Ecto neural progenitor cell (in vitro differentiated cells): Measurements from ENCODE around the gene TMEM114.
A peak's percentile ranks its signal among the peaks of the same experiment; 100 is the strongest.

Source experiments
- DNase-seq: peaks from one replicate; pipeline ENCODE4 v3.0.0-alpha.2; 2018; ENCODE audit warnings: low spot score

Gene TMEM114

GRCh38 chr16:8589900-8590688, at the start of gene TMEM114:
Gene TMEM114, minus strand, starts transcription at chr16:8590511. Its CDS starts 673 bp downstream, at chr16:8589838.
- DNase-seq, result peak; percentile 69

DNA sequence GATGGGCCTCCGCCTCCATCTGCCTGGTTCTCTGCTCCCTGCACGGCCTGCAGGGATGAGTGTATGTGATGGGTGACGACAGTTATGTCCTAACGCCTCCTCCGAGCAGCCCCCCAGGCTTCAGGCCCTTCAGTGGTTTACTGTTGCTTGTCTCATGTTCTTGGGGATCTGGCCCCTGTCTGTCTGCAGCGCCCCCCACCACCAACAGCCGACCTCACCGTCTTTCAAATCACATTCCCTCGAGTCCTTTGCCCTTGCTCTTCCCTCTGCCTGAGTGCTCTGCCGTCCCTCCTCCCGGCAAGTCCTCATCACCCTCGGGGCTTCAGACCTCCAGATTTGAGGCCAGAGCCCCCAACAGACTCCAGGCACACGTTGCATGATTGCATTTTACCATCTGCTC, 49.4 kb upstream of the TMEM114 start:
- DNase-seq, result no peak

DNA sequence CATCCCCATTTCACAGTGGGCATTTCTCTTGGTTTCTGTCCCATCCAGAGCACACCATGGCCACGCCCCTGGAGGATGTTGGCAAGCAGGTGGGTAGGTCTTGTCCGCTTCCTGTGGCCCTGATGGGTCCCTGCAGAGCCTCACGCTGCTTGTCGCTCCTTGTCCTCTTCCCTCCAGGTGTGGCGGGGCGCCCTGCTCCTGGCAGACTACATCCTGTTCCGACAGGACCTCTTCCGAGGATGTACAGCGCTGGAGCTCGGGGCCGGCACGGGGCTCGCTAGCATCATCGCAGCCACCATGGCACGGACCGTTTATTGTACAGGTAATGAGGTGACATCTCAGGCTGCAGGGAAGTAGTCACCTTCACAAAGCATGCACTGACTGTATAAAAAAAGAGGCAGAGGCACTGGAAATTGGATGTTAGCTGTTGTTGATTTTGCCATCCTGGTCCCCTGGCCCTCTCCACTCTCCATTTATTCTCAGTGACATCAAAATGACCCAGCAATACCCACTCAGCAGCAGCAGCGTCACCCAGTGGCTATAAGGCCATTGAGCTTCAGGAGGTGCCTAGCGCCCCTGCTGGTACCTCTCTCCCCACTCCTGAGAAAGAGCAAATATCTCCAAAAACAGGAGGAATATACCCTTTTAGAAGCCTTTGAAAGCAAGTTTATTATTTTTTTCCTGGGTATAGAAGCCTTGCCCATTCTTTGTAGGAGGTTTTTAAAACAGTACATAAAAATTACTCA, 44.9 kb upstream of the TMEM114 start:
- peak; percentile 71 for DNase-seq

DNA sequence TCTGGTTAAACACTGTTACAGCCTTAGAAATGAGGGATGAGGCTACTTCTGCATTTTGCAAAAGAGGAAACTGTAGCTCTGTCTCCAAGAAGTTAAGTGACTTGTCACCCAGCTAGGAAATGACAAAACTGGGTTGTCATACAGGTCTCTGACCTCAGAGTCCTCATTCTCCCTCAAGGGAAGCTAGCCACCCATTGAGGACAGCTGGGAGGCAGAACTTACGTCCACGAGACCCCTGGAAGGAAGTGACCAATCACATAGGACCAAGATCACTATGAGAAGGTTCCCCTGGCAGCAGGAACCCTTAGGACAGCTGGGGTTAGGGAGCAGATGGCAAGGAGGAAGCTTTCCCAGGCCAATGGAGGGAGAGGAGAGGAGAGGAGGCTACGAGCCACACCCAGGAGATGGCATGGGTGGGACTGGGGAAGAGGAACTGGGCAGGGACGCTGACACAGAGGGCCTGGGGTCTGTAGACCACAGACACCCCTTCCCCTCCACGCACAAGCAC, 42.4 kb upstream of the TMEM114 start:
- DNase-seq, result no peak

GRCh38 chr16:8631818-8632465, 41.6 kb upstream of the TMEM114 start:
- DNase-seq, result no peak

GRCh38 chr16:8631373-8631772, 41.1 kb upstream of the TMEM114 start:
- DNase-seq, result no peak

DNA sequence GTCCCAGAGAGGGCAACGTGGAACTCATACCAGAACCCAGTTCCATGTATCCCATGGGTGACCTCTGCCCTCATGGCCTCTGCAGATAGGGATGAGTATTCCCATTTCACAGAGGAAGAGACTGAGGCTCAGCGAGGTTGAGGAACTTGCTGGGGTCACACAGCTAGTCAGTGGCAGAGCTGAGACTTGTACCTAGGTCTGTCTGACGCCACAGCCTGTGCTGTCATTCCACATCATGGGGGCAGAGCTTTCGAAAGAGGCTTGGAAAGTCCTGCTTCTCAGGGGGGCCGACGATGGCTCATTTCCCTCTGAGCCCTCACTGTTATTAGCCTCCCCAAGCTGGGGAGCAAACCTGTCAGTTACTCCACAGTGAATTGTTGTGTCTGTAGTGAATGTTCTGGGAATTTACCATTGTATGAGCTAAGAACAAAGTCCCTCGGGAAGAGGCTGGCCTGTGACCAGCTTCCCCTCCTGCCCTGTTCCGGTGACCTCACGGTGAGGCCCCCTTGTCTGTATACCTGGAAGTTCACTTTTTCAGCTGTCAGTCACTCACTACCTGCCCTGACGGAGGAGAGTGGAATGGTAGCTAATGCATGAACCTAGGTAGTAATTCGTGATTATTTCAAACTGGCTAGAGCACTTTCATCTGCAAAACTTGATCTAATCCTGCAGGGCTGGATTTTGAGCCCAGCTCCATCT, 40.1 kb upstream of the TMEM114 start:
- no peak for DNase-seq

DNA sequence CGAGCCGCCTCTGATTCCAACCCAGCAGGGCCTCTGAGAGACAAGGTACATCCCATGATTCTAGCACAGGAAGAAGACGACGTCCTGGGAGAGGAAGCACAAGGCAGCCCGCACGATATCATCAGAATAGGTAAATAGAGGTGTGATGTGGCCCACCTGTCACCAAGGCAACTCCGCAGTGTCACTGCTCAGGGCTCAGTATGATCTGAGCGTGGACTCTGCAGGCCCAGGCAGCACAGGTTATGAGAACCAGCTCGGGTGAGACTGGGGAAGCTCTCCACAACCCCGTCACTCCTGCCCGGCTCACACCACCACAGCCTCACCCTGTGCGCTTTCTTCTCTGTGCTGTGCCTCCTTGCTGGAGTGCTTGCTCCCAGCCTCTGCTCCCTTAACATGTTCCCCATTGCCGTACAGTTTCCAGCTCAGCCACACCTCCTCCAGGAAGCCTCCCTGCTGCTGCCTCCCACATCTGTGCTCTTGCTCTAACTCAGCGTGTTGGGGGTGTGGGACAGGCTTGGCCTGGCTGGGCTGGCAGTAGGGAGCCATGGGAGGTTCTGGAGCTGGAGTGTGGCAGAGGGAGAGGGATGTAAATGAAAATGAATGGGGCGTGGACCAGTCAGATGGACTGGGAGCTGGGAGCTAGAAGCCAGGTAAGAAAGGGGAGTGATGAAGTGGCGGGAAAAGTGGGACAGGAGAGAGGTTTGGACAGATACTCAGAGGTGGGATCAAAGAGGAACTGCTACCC, 38.8 kb upstream of the TMEM114 start:
- no peak for DNase-seq

GRCh38 chr16:8627456-8627855, 37.1 kb upstream of the TMEM114 start:
- no peak for DNase-seq

GRCh38 chr16:8626946-8627345, 36.6 kb upstream of the TMEM114 start:
- DNase-seq, result no peak

- no peak for DNase-seq
These were observed 35.3 kb upstream of the TMEM114 start for GRCh38 chr16:8625491-8626087.

DNA sequence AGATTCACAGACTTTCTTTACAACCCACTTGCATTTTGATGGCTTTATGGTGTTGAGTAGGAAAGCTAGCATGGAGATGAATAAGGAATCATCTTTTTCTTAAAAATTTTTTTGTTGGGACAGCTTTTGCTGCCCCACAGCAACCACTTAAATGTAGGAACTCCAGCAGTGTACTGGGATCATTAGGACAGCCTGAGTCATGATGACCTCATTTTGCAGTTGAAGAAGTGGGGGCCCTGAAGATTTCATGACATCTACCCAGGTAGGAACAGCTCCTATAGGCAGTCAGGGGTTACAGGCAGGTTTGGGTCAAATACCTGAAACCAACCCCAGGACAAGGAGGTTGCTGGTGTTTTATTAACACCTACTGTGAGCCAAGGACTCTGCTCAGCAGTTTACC, 33.3 kb upstream of the TMEM114 start:
- DNase-seq, result no peak

- DNase-seq, result no peak
These were observed 32.0 kb upstream of the TMEM114 start for GRCh38 chr16:8622315-8622656.

DNA sequence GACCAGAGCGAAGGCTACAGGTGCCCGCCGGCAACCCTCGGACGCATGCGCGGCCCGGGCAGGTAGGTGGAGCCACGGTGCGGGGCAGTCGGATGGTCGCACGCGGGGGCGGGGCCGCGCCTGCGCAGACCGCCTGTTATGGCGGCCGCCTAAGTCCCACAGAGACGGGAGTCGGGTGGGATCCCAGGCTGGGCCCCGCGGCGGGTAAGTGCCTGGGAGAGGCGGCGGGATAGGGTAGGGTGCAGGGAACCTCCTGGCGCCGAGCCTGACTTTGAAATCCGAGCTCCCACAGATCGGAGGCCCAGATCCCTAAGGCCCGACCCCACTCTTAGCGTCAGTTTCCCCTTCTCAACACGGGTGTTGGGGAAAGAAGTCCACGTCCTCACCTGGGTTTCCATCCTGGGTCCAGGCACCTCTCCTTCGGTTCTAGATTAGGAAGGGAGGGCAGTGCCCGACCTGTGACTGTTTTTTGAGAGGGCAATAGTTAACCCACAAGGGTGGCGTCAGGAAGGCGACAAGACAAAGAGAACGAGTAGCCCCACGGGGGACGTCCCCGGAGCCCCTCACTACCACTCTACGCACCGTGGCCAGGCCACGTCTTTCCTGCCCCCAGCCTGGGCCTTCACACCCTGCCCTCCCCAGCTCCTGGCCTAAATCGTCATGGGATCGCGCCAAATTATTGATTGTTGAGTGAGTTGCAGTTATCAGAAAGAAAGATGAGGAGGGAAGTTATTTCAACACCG, 31.4 kb upstream of the TMEM114 start, which contains the start of gene METTL22:
Gene METTL22, plus strand, starts transcription at position 127 of the 743 bp plus-strand sequence. CDS start 3,968 bp downstream, outside the sequence.
- peak; percentile 95 for DNase-seq

DNA sequence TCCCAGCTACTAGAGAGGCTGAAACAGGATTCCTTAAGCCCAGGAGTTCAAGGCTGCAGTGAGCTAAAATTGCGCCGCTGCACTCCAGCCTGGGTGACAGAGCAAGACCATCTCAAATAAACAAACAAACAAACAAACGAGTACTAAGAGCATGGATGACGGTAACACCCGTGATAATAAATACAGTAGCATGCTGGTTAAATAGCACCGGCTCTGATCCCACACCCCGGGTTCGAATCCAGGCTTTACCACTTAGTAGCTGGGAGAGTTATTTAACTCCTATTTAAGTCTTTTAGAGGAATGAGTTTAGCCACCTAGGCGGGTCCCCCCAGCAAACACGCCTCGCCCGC, 30.9 kb upstream of the TMEM114 start:
- DNase-seq, result no peak

DNA sequence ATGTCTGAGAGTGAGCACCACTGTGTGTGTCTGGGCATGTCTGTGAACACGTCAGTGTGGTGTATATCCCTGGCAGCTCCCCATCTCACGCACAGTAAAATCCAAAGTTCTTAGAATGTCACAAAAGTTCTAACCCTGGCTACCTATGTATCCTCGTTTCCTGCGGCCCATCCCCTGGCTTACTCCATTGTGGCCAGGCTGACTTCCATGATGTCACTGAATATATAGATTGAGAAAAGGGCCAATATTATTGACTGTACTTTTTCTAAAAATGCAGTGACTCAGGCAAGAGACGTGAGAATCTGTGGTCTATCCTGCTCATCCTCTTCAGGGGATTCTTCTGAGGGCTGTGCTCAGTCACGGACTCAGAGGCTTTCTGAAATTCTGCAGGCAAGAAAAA, 30.2 kb upstream of the TMEM114 start:
- DNase-seq, result no peak

GRCh38 chr16:8619671-8620370, 29.5 kb upstream of the TMEM114 start:
- DNase-seq, result no peak

- DNase-seq, result no peak
These were observed 24.2 kb upstream of the TMEM114 start for GRCh38 chr16:8614435-8615029.

- no peak for DNase-seq
These were observed 21.7 kb upstream of the TMEM114 start for GRCh38 chr16:8611886-8612600.
